Left lobe of liver (tissue), 2 donors: Measurements from ENCODE around the gene AHNAK. TPM values are rescaled to one million over a fixed set of nuclear protein-coding genes. Genes with fewer than 3 reads are reported as not detected.

ENCODE experiments used
- ATAC-seq: fragments of 200-7000 bp; cut with Tn5 transposase; one replicate; pipeline ENCODE4 v1.9.1; 2020; ENCODE audit warnings: mild to moderate bottlenecking, moderate library complexity
- DNase-seq: peaks from one replicate; pipeline ENCODE4 v3.0.0-alpha.2; 2020; ENCODE audit warnings: low spot score
- total RNA-seq: library from RNA; stranded (reverse); gene quantifications from one replicate; pipeline ENCODE4 v1.2.1, GENCODE V29; 2021
- donor health status: DM: no; HTN: no; CAD: no; lungs with moderate emphysema.
- donor health status: DM: no; HTN: yes; CAD: no.

Gene AHNAK
- total RNA-seq, 1 donor from 2014 or later, result 115 TPM

GRCh38 chr11:62536301-62536957, 10.2 kb downstream of the AHNAK start:
- ATAC-seq (no peak), DNase-seq (no peak)

DNA sequence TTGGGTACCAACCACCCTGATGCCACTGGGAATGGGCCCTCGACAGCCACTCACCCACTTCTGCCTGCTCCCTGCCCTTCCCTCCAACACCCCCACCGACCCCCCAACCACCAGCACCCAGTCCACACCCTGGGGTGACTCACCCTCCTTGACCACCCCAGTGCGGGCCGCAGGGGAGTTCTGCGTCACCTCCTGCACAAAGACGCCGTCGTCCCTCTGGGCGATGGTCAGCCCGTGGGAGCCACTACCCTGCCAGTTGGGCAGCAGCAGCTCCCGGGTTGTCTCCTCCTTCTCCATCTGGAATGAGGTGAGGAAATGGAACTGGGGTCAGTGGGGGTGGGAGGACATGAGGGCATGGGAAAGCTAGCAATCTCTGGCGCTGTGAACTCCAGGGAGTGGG, 10.8 kb downstream of the AHNAK start:
- DNase-seq (no peak), ATAC-seq (no peak)

DNA sequence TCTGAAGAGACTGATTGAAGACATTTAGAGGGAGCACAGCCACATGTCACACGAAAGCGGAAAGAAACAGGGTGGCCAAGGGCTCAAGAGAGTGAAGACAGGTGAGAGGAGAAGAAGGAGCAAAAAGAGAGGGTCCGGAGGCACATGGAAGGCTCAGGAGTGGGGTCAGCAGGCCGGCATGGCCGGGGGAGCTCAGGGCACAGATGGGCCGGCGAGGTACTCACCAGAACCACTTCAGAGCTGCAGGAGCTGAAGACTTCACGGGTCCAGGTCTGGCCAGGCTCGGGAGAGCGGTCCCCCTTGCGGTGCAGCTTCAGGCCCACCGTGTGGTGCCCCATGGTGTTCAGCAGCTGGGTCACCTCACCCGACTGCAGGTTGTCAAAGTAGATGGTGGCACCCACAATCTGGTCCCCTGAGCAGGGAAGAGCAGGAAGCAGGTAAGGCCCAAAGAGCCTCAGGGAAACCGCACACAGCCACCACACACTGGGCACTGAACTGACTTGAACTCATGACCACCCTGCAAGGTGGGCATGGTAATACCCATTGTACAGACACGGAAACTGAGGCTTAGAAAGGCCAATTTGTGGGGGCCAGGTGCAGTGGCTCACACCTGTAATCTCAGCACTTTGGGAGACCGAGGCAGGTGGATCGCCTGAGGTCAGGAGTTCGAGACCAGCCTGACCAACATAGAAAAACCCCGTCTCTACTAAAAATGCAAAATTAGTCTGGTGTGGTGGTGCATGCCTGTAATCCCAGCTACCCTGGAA, 11.6 kb downstream of the AHNAK start:
- DNase-seq (no peak), ATAC-seq (no peak)

DNA sequence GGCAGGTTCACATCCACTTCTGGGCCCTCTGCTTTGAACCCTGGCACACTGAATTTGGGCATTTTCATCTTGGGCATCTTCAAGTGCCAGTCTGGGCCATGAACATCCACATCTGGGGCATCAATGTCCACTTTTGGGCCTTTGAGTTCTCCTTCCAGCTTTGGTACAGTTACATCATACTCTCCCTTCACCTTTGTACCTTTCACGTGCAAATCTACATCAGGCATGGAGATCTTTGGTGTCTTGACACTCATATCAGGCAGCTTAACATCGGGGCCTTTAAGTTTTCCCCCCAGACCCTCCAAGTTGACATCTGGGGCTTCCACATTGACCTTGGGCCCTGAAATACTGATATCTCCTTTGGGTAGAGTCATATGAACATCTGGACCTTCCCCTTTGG, 14.5 kb downstream of the AHNAK start:
- peak; percentile 77 for ATAC-seq
- DNase-seq, result no peak

GRCh38 chr11:62516736-62517371, 29.8 kb downstream of the AHNAK start:
- DNase-seq (no peak), ATAC-seq (peak; percentile 37)

DNA sequence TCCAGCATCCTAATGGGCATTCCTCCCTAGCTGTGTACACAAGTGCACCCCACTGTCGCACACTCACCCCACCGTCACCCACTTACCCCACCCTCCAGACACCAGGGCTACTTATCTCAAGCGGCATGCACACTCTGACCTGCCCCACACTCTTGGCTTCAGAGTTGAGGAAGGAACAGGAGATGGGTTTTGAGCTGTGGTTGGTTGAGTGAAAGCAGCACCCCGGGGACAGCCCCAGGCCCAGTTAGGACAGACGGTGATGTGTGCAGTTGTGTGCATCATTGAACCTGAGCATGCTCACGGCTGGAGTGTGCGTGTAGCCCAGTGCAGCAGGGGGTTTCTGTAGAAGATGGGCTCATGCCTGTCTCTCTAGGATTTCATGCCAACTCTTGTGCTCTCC, 32.5 kb downstream of the AHNAK start:
- no peak for ATAC-seq
- no peak for DNase-seq

- DNase-seq, result no peak
- no peak for ATAC-seq
Observed at GRCh38 chr11:62513626-62514025, 33.0 kb downstream of the AHNAK start.

DNA sequence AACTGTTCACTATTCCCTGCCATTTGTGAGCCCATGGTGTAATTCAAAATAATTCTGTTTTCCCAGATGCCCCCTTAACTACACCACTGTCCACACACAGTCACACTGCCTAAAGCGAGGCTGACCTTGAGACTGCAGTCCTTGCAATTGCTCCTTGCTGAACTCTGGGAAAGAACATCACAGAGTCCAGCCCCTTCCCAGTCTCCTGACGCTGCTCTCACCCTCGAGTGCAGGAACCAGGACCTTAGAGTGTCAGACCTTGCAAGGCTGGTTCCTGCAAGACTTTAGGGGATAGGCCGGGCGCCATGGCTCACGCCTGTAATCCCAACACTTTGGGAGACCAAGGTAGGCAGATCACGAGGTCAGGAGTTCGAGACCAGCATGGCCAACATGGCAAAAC, 33.6 kb downstream of the AHNAK start:
- ATAC-seq (no peak), DNase-seq (no peak)

GRCh38 chr11:62508336-62509058, 38.1 kb downstream of the AHNAK start:
- peak; percentile 81 for ATAC-seq

DNA sequence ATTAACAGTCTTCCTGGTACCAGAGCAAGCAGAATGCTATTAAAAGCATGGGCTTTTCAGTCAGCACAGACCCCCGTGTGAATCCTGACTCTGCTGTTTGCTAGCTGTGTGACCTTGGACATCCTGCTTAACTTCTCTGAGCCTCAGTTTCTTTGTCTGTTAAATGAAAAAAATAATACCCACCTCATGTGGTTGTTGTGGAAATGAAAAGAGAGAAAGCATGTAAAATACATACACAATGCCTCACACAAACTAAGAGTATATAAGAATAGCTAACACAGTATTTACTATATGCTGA, 39.5 kb downstream of the AHNAK start:
- no peak for ATAC-seq

More at GRCh38 chr11:62508336-62509058, 38.1 kb downstream of the AHNAK start:
- DNase-seq, result peak; percentile 61

DNA sequence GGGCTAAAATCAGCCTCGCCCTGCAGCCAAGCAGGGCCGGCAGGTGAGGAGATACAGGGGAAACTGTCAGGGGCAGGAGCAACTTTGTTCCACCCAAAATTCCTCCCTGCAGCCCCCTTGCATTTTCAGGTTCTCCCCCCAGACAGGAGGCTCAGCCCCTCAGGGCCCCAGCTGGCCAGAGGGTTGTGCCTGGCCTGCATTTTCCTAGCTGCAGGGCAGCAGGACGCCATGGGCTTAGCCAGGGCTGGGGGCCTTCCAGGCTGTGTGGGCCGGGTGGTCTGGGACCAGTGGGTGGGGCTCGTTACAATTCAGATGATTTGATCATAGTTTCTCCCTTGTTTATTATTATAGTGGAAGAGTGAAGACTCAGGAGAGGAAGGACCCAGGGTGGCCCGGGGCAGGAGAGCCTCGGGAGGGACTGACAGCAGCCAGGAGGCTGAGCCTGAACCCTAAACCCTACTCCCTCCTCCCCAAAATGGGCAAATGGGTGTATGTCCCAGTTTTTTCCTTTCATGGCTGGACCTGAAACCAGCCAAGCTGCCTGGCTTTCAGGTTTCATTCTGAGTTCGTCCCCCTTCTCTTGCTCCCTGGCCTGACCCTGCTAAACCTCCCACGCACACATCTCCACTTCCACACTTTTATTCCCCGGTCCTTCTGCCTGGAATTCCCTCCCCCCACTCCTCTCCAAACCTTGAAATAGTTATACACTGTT, 40.0 kb downstream of the AHNAK start:
- ATAC-seq (no peak), DNase-seq (no peak)

More for the DNA sequence above, 39.5 kb downstream of the AHNAK start:
- DNase-seq, result no peak

DNA sequence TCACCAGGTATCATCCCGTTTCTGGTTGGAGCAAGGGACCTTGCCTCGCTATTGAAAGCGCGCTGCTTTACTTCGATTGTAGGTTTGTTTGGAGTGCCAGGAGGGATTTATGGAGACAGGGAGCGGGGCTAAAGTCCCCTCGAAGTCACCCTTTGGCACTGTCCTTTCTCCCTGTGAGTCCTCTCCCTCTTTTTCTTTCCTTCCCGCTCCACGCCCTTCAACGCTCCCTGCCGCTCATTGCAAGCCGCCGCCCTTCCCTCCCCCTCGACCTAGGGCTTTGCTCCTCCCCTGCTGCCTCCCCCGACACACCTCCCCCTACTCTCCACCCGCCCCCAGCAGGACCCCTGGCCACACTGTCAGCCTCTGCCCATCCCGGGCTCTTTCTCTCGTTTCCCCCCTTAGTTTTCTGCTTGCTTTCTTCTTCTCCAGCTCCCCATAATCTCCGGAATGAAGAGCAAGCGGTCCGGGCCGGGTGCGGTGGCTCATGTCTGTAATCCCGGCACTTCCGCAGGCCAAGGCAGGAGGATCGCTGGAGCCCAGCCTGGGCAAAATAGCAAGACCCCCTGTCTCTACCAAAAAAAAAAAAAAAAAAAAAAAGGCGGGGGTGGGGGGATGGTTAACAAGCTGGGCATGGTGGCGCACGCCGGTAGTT, 41.0 kb downstream of the AHNAK start:
- ATAC-seq, result no peak
- DNase-seq, result no peak

DNA sequence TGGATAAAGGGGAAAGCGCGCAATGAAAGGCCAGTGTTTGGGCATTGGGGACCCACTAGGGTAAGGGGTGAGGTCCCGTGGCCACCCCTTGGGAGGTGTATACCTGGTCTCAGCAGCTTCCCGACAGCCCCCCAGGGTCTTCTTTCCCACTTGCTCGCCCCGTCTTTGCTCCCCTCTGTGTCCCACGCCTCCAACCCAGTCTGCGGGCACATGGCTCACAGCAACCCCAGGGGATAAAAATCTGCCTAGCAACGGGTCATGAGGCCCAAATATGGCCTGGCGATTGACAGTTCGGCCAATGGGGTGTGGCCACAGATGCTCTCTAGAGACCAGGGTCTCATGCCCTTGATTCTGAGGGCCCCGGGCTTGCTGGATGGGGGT, 41.6 kb downstream of the AHNAK start:
- DNase-seq, result no peak
- ATAC-seq, result no peak

DNA sequence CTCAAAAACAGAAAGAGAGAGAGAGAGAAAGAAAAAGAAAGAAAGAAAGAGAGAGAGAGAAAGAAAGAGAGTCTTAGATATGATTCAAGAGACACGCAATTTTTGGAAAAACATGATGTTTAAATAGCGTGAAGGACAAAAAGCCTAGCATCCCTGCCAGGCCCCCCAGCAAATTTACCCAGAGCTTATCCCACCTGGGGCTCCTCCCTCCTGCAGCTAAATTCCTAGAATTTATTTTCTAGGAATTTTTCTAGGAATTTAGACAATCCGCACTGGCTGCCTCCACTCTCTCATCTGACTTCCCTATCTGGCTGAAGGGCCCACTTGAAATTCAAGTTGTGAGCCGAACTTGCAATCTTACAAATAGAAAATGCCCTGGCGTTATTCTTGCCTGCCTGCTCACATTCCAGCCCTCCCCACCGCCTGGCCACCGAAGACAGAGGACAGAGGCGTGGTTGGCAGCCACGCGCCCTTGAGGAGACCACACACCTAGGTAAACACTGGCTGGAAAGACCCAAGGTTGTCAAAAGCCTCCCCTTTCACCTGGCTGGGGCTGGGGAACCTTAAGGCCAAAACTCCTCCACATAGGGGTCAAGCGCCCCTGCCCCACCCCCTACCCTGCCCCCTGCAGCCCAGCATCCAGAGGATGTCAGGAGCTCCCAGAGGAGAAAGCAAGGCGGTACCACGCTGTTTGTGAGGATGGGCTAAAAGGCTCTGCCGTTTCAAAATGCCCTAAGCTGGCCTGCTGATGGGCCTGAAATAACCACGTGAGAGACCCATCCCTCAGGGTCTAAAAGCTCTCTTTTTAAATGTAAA, 42.2 kb downstream of the AHNAK start:
- DNase-seq, result no peak
- no peak for ATAC-seq

- ATAC-seq, result peak; percentile 5
- DNase-seq, result no peak
Observed at GRCh38 chr11:62502030-62502730, 44.4 kb downstream of the AHNAK start.

DNA sequence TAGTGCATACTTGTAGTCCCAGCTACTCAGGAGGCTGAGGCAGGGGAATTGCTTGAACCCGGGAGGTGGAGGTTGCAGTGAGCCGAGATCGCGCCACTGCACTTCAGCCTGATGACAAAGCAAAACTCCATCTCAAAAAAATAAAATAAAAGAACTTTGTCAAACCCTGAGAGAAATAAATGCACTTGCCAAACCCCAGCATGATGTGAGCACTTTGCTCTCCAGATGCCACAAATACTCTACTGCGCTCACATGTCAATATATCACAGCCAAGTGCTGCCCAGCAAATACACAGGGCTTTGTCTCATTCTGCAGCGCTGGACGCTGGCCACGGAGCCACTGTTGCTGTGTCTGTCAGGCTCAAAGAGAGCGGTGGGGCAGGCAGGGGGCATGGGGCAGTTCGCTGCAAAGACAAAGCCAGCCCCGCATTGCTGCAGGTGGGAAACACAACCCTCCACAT, 45.1 kb downstream of the AHNAK start:
- DNase-seq, result peak; percentile 78
- peak; percentile 84 for ATAC-seq

DNA sequence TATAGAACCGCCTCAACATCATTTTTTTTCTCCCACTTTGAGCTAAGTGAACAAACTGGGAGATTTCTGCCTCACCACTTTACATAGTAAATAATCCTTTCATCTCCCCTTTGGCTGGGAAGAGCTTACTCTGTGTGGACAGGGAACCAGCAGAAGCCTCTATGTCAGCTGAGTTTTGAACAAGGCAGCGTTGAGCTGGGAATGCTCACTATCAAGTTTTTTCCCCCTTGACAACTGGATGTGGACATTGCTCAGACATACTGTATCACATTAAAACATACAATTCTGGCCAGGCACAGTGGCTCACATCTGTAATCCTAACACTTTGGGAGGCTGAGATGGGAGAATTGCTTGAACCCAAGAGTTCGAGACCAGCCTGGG, 46.0 kb downstream of the AHNAK start:
- ATAC-seq (no peak), DNase-seq (no peak)

DNA sequence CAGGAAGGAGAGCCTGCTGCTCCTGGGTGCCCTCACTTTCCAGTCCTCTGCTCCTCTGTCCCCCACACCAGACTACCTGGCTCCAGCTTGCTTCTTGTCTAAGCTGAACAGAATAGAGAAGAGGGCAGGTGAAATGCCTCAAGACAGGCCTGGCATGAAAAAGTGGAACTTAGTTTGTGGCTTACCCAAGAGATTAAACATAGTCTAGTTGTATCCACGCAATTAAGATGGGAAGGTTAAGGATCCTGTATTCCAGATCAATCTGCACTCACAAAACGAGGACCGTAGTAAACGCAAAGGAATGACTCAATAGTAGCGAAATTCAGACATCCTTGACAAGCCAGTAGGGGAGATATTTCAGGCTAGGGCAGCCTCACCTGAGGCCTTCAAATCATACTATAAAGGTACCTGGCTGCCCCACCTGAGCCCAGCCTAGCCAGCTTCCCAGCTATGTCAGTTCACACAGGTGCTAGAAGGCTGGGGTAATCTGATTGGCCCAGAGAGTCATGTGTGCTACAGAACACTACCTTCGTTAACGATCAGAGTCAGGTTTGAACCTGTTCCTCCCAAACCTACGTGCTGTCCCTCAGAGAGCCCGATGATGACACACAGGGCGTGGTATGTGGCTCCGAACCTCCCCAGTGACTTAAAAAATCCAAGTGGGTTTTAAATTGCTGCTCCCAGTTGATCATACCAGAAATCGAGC, 46.5 kb downstream of the AHNAK start:
- no peak for ATAC-seq
- no peak for DNase-seq
